ENCODE results near the gene CDC45.

Gene CDC45

DNA sequence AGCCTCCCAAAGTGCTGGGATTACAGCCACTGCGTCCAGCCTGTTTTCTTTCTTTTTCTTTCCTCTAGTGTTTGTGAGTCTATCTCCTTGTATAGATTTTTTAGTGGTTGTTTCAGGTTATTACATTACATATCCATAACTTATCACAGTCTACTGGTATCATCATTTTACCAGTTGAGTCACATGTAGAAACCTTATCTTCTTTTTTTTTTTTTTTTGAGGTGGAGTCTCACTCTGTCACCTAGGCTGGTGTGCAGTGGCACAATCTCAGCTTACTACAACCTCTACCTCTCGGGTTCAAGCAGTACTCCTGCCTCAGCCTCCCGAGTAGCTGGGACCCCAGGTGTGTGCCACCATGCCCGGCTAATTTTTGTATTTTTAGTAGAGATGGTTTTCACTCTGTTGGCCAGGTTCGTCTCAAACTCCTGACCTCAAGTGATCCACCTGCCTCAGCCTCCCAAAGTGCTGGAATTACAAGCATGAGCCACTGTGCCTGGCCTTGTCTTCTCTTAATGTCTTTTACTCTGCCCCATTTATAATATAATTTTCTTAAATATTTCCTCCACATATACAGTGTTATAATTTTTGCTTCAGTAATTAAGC, 11.0 kb downstream of the CDC45 start:
- WGBS = 100% methylated on average over 4 of the region's 5 CpGs
- no peak overlapping the region for H2AK5ac ChIP-seq (ENCODE audit: low read length, severe bottlenecking)
- H3K4me3 ChIP-seq (ENCODE audit: insufficient read depth in 1 of 2, low read depth in 1 of 2, low read length in 2 of 2) = no peak overlapping the region

DNA sequence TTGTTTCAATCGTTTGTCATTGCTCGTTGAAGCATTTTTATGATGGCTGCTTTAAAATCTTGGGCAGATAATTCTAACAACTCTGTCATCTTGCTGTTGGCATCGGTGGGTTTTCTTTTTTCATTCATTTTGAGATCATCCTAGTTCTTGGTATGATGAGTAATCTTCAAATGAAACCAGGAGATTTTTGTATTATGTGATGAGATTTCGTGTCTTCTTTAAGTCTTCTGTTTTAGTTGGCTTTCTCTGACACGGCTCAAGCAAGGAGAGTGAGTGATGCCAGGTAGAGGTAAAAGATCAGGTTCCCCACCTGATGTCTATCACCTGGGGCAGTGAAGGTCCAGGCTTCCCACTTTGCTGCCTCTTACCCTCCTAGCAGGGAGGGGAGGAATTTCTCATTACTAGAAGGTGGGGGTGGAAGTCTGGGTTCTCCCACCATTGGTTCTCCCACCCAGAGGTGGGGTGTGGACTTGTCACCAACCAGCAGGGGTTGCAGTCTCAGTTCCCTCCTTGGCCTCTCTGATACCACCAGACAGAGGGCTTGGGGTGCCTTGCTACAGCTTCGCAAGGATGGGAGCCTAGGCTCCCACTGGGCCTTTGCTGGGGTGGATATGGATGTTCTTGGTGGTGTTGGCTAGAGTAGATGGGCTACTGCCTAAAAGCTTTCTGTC, 12.9 kb downstream of the CDC45 start:
- no peak overlapping the region for H3K4me2 ChIP-seq (ENCODE audit: low read length, poor library complexity, severe bottlenecking)
- 98% methylated on average over 6 of the region's 6 CpGs for WGBS
- H3K27me3 ChIP-seq (ENCODE audit: control insufficient read depth in 1 of 2, insufficient read depth in 1 of 2, low read length in 2 of 2) = no peaks in the 10 kb centered on the region
- H4K91ac ChIP-seq (ENCODE audit: low read length) = no peak overlapping the region
- no peaks in the 10 kb centered on the region for H3K9me3 ChIP-seq (ENCODE audit: control insufficient read depth, low read length)
- no peak overlapping the region for H3K14ac ChIP-seq (ENCODE audit: low read length in 2 of 2)
- H2BK15ac ChIP-seq (ENCODE audit: low read depth, poor library complexity, severe bottlenecking) = no peak overlapping the region
- no peak overlapping the region for H2BK12ac ChIP-seq (ENCODE audit: low read length in 2 of 2)
- peak overlapping the region; percentile 69 for H4K8ac ChIP-seq (ENCODE audit: low read length)
- H3K4me3 ChIP-seq (ENCODE audit: insufficient read depth in 1 of 2, low read depth in 1 of 2, low read length in 2 of 2) = no peak overlapping the region
- H3K4me1 ChIP-seq (ENCODE audit: control insufficient read depth, insufficient read depth, low read depth, low read length) = peaks cover 3% of the 10 kb centered on the region
- no peak overlapping the region for H3K23ac ChIP-seq (ENCODE audit: low read length in 2 of 2)
- DNase-seq = no peak
- H3K27ac ChIP-seq (ENCODE audit: low read length, poor library complexity, severe bottlenecking) = no peak overlapping the region
- no peak overlapping the region for H3K4ac ChIP-seq (ENCODE audit: low read depth in 1 of 2, low read length in 2 of 2)
- no peak overlapping the region for H3K18ac ChIP-seq (ENCODE audit: low read depth in 1 of 2, low read length in 2 of 2)
- H2AFZ ChIP-seq (ENCODE audit: low read depth, low read length) = no peak overlapping the region
- H2BK120ac ChIP-seq (ENCODE audit: low read depth, low read length) = no peak overlapping the region
- H3K9ac ChIP-seq (ENCODE audit: low read length) = no peak overlapping the region
- no peak overlapping the region for H2AK5ac ChIP-seq (ENCODE audit: low read length, severe bottlenecking)
- H3K79me1 ChIP-seq (replicated peaks; ENCODE audit: low read length, poor library complexity, severe bottlenecking) = peaks cover 5% of the 10 kb centered on the region
- no peak overlapping the region for H2BK5ac ChIP-seq (ENCODE audit: low read depth, low read length, poor library complexity, severe bottlenecking)
- peaks cover 0 to 3% of the 10 kb centered on the region in 2 experiments for H3K36me3 ChIP-seq (ENCODE audit: control insufficient read depth in 1 of 2, insufficient read depth in 2 of 2, low read depth in 1 of 2, low read length in 2 of 2)

More for the DNA sequence above, 11.0 kb downstream of the CDC45 start:
- Histone ChIP-seq H3K18ac (ENCODE audit: low read depth in 1 of 2, low read length in 2 of 2) (no peak overlapping the region), H2BK15ac (ENCODE audit: low read depth, poor library complexity, severe bottlenecking) (no peak overlapping the region), H2AFZ (ENCODE audit: low read depth, low read length) (no peak overlapping the region), H3K79me1 (replicated peaks; ENCODE audit: low read length, poor library complexity, severe bottlenecking) (peaks cover 5% of the 10 kb centered on the region), H2BK12ac (ENCODE audit: low read length in 2 of 2) (no peak overlapping the region), H3K27ac (ENCODE audit: low read length, poor library complexity, severe bottlenecking) (no peak overlapping the region), H3K23ac (ENCODE audit: low read length in 2 of 2) (no peak overlapping the region), H3K4ac (ENCODE audit: low read depth in 1 of 2, low read length in 2 of 2) (no peak overlapping the region), H3K9me3 (ENCODE audit: control insufficient read depth, low read length) (no peaks in the 10 kb centered on the region), H2BK5ac (ENCODE audit: low read depth, low read length, poor library complexity, severe bottlenecking) (no peak overlapping the region), H3K4me2 (ENCODE audit: low read length, poor library complexity, severe bottlenecking) (no peak overlapping the region), H3K36me3 (ENCODE audit: control insufficient read depth in 1 of 2, insufficient read depth in 2 of 2, low read depth in 1 of 2, low read length in 2 of 2) (no peaks in the 10 kb centered on the region), H4K91ac (ENCODE audit: low read length) (no peak overlapping the region), H3K9ac (ENCODE audit: low read length) (no peak overlapping the region), H3K27me3 (ENCODE audit: control insufficient read depth in 1 of 2, insufficient read depth in 1 of 2, low read length in 2 of 2) (no peaks in the 10 kb centered on the region), H3K14ac (ENCODE audit: low read length in 2 of 2) (no peak overlapping the region), H4K8ac (ENCODE audit: low read length) (no peak overlapping the region), H3K4me1 (ENCODE audit: control insufficient read depth, insufficient read depth, low read depth, low read length) (no peaks in the 10 kb centered on the region), H2BK120ac (ENCODE audit: low read depth, low read length) (no peak overlapping the region)
- DNase-seq = no peak

GRCh38 chr22:19494001-19494560, 14.4 kb downstream of the CDC45 start:
- 98% methylated on average over 8 of the region's 8 CpGs for WGBS
- H3K4ac ChIP-seq (ENCODE audit: low read depth in 1 of 2, low read length in 2 of 2) = no peak overlapping the region

DNA sequence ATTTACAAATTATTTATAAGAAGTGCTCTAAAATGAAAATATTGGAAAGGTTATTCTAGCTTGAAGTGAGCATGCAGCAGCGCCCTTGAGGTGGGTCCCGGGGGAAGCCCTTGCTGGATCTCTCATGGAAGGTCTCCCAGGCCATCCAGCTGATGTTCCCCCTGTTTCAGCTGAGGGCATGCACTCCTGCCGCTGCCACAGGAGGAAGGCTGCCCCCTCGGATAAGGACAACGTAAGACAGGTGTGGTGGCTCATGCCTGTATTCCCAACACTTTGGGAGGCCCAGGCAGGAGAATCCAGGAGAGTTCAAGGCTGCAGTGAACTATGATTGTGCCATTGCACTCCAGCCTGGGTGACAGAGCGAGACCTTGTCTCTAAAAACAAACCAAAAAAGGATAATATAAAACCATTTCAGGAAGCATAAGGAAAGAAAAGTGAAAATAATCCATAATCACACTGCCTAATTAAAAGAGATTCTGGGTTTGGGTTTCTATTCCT, 15.0 kb downstream of the CDC45 start:
- H3K27ac ChIP-seq (ENCODE audit: low read length, poor library complexity, severe bottlenecking) = no peak overlapping the region
- no peak overlapping the region for H2AK5ac ChIP-seq (ENCODE audit: low read length, severe bottlenecking)
- no peak overlapping the region for H3K4me2 ChIP-seq (ENCODE audit: low read length, poor library complexity, severe bottlenecking)
- peaks cover 0 to 17% of the 10 kb centered on the region in 2 experiments for H3K36me3 ChIP-seq (ENCODE audit: control insufficient read depth in 1 of 2, insufficient read depth in 2 of 2, low read depth in 1 of 2, low read length in 2 of 2)
- H2BK5ac ChIP-seq (ENCODE audit: low read depth, low read length, poor library complexity, severe bottlenecking) = no peak overlapping the region
- H4K91ac ChIP-seq (ENCODE audit: low read length) = no peak overlapping the region
- H3K9ac ChIP-seq (ENCODE audit: low read length) = no peak overlapping the region
- no peaks in the 10 kb centered on the region for H3K9me3 ChIP-seq (ENCODE audit: control insufficient read depth, low read length)
- H3K14ac ChIP-seq (ENCODE audit: low read length in 2 of 2) = no peak overlapping the region
- H3K18ac ChIP-seq (ENCODE audit: low read depth in 1 of 2, low read length in 2 of 2) = no peak overlapping the region
- H3K4me1 ChIP-seq (ENCODE audit: control insufficient read depth, insufficient read depth, low read depth, low read length) = peaks cover 3% of the 10 kb centered on the region
- H3K27me3 ChIP-seq (ENCODE audit: control insufficient read depth in 1 of 2, insufficient read depth in 1 of 2, low read length in 2 of 2) = no peaks in the 10 kb centered on the region
- no peak overlapping the region for H3K4me3 ChIP-seq (ENCODE audit: insufficient read depth in 1 of 2, low read depth in 1 of 2, low read length in 2 of 2)
- H3K23ac ChIP-seq (ENCODE audit: low read length in 2 of 2) = no peak overlapping the region
- 96% methylated on average over 5 of the region's 6 CpGs for WGBS
- H4K8ac ChIP-seq (ENCODE audit: low read length) = no peak overlapping the region
- H3K4ac ChIP-seq (ENCODE audit: low read depth in 1 of 2, low read length in 2 of 2) = no peak overlapping the region
- peaks cover 5% of the 10 kb centered on the region for H3K79me1 ChIP-seq (replicated peaks; ENCODE audit: low read length, poor library complexity, severe bottlenecking)
- H2BK120ac ChIP-seq (ENCODE audit: low read depth, low read length) = no peak overlapping the region
- H2AFZ ChIP-seq (ENCODE audit: low read depth, low read length) = no peak overlapping the region
- no peak overlapping the region for H2BK15ac ChIP-seq (ENCODE audit: low read depth, poor library complexity, severe bottlenecking)
- no peak for DNase-seq
- no peak overlapping the region for H2BK12ac ChIP-seq (ENCODE audit: low read length in 2 of 2)

More at GRCh38 chr22:19494001-19494560, 14.4 kb downstream of the CDC45 start:
- peaks cover 5% of the 10 kb centered on the region for H3K79me1 ChIP-seq (replicated peaks; ENCODE audit: low read length, poor library complexity, severe bottlenecking)
- no peak for DNase-seq
- no peaks in the 10 kb centered on the region for H3K9me3 ChIP-seq (ENCODE audit: control insufficient read depth, low read length)
- H3K23ac ChIP-seq (ENCODE audit: low read length in 2 of 2) = no peak overlapping the region
- H2AK5ac ChIP-seq (ENCODE audit: low read length, severe bottlenecking) = no peak overlapping the region
- H3K18ac ChIP-seq (ENCODE audit: low read depth in 1 of 2, low read length in 2 of 2) = no peak overlapping the region
- no peak overlapping the region for H2BK15ac ChIP-seq (ENCODE audit: low read depth, poor library complexity, severe bottlenecking)
- no peak overlapping the region for H4K91ac ChIP-seq (ENCODE audit: low read length)
- H2BK5ac ChIP-seq (ENCODE audit: low read depth, low read length, poor library complexity, severe bottlenecking) = no peak overlapping the region
- H3K27me3 ChIP-seq (ENCODE audit: control insufficient read depth in 1 of 2, insufficient read depth in 1 of 2, low read length in 2 of 2) = no peaks in the 10 kb centered on the region
- no peak overlapping the region for H3K4me3 ChIP-seq (ENCODE audit: insufficient read depth in 1 of 2, low read depth in 1 of 2, low read length in 2 of 2)
- H3K27ac ChIP-seq (ENCODE audit: low read length, poor library complexity, severe bottlenecking) = no peak overlapping the region
- peaks cover 0 to 12% of the 10 kb centered on the region in 2 experiments for H3K36me3 ChIP-seq (ENCODE audit: control insufficient read depth in 1 of 2, insufficient read depth in 2 of 2, low read depth in 1 of 2, low read length in 2 of 2)
- H3K9ac ChIP-seq (ENCODE audit: low read length) = no peak overlapping the region
- H3K14ac ChIP-seq (ENCODE audit: low read length in 2 of 2) = no peak overlapping the region
- H3K4me2 ChIP-seq (ENCODE audit: low read length, poor library complexity, severe bottlenecking) = no peak overlapping the region
- H2BK12ac ChIP-seq (ENCODE audit: low read length in 2 of 2) = no peak overlapping the region
- no peak overlapping the region for H2AFZ ChIP-seq (ENCODE audit: low read depth, low read length)
- H4K8ac ChIP-seq (ENCODE audit: low read length) = no peak overlapping the region
- no peak overlapping the region for H2BK120ac ChIP-seq (ENCODE audit: low read depth, low read length)
- H3K4me1 ChIP-seq (ENCODE audit: control insufficient read depth, insufficient read depth, low read depth, low read length) = peaks cover 3% of the 10 kb centered on the region
